Psoas muscle (tissue), 8 donors: ENCODE measurements around the gene TEX19. TPM values are rescaled to one million over a fixed set of nuclear protein-coding genes. Genes with fewer than 3 reads are reported as not detected.
"Not testable (repeated sequence)": the region's sequence is repeated elsewhere in the genome, so short reads cannot be mapped to it uniquely, and the experiment has no call there.

ENCODE experiments used
- ATAC-seq, 4 donors: fragments of 200-7000 bp; cut with Tn5 transposase; one replicate each; pipeline ENCODE4 v1.9.1; 2020; ENCODE audit warnings: moderate library complexity in 3 of 4, mild to moderate bottlenecking in 2 of 4
- DNase-seq, 2 donors: peaks; one replicate each; pipeline ENCODE4 v3.0.0-alpha.2; 2020
- H3K27ac ChIP-seq: fragments of 200-600 bp; one replicate; pipeline ENCODE4 v1.8.0; 2022
- H3K27me3 ChIP-seq, 3 donors: fragments of 200-600 bp in 1 of 3; one replicate each; pipeline versions ENCODE4 v1.6.1 to v1.8.0; 2013 to 2022; ENCODE audit warnings: low read length in 2 of 3, mild to moderate bottlenecking in 2 of 3, moderate library complexity in 1 of 3; ENCODE audit not compliant: insufficient read depth in 3 of 3
- H3K36me3 ChIP-seq, 2 donors: fragments of 200-600 bp in 1 of 2; one replicate each; pipeline versions ENCODE4 v1.6.1 to v1.8.0; 2013 to 2022; ENCODE audit warnings: low read depth in 1 of 2, mild to moderate bottlenecking in 1 of 2, moderate library complexity in 1 of 2; ENCODE audit not compliant: insufficient read depth in 1 of 2
- H3K4me1 ChIP-seq: fragments of 200-600 bp; one replicate; pipeline ENCODE4 v1.8.0; 2022
- H3K4me3 ChIP-seq: fragments of 200-600 bp; one replicate; pipeline ENCODE4 v1.8.0; 2022; ENCODE audit warnings: mild to moderate bottlenecking
- H3K9me3 ChIP-seq: fragments of 200-600 bp; one replicate; pipeline ENCODE4 v1.8.0; 2022
- CTCF ChIP-seq: fragments of 200-600 bp; IDR thresholded peaks from one replicate; pipeline ENCODE4 v1.8.0; 2022; ENCODE audit warnings: antibody characterized with exemption
- WGBS, 3 donors: extraction: QIAGEN DNeasy Blood & Tissue Kit; methylation state at CpG; one replicate each; pipeline versions ENCODE4 v1.1.6 to v1.1.7; 2013; 5-methylcytosine and 5-hydroxymethylcytosine counted together
- intact Hi-C, 2 donors: fragments of 100-400 bp; cut with DNase I; formaldehyde crosslinking; loops; one replicate each; pipeline versions ENCODE4 v1.11.0 to v1.14.2; 2022
- polyA plus RNA-seq, 3 donors: library from polyadenylated mRNA; stranded (reverse); fragments of 200-250 nt; gene quantifications; one replicate each; pipeline ENCODE4 v1.2.3, GENCODE V29; 2013
- total RNA-seq, 4 donors: library from RNA; stranded (reverse); fragmentation: NEBNext Ultra II Directional in 2 of 4; extraction: Animal tissue kit (Norgen Biotek cat#: 25700) in 2 of 4; gene quantifications; one replicate each; pipeline versions ENCODE4 v1.2.1 to v1.2.4, GENCODE V29; 2021 to 2023
- donor health status: healthy with polysubstance abuse.
- donor health status: DM: no; HTN: no; CAD: no; lungs with moderate emphysema.
- donor health status: Bipolar disorder and iron deficiency.
- donor health status: healthy.
- donor health status: DM: yes; HTN: yes; CAD: no.
- donor health status: DM: no; HTN: no; CAD: no.
- donor health status: DM: no; HTN: no; CAD: no.
- donor health status: DM: yes; HTN: yes; CAD: no.

The TEX19 gene
- total and polyA plus RNA-seq, 7 donors: 0.07 to 0.35 (median 0.17) TPM; not detected in 2

- TF ChIP-seq CTCF: no peak
- intact Hi-C loops: no loop called here
These were observed 51.1 kb downstream of the TEX19 start for GRCh38 chr17:82410014-82410716.

GRCh38 chr17:82411396-82412053 is 52.5 kb downstream of the TEX19 start:
- intact Hi-C loops: no loop called here
- H3K9me3 ChIP-seq: no peaks in the 10 kb centered on the region
- TF ChIP-seq CTCF: no peak
- no peak overlapping the region for H3K27ac ChIP-seq
- peaks cover 0 to 37% of the 10 kb centered on the region in 2 donors for H3K36me3 ChIP-seq
- H3K4me1 ChIP-seq: peaks cover 10% of the 10 kb centered on the region
- ATAC-seq: no peak
- H3K27me3 ChIP-seq: no peaks in the 10 kb centered on the region
- H3K4me3 ChIP-seq: no peak overlapping the region
- no peak for DNase-seq
- WGBS, 3 donors: 80 to 86% (median 80%) methylated on average over 24 of the region's 24 CpGs

More at GRCh38 chr17:82410014-82410716, 51.1 kb downstream of the TEX19 start:
- H3K36me3 ChIP-seq: peaks cover 0 to 34% of the 10 kb centered on the region in 2 donors
- peaks cover 10% of the 10 kb centered on the region for H3K4me1 ChIP-seq
- 84 to 88% (median 85%) methylated on average over 14 of the region's 14 CpGs for WGBS, 3 donors
- no peak overlapping the region for H3K27ac ChIP-seq
- ATAC-seq (no peak), DNase-seq (no peak)
- no peaks in the 10 kb centered on the region for H3K27me3 ChIP-seq
- no peaks in the 10 kb centered on the region for H3K9me3 ChIP-seq
- H3K4me3 ChIP-seq: no peak overlapping the region

GRCh38 chr17:82412081-82412480 is 53.0 kb downstream of the TEX19 start:
- 89 to 91% (median 90%) methylated on average over 15 to 16 of the region's 16 CpGs for WGBS, 3 donors
- H3K4me3 ChIP-seq, H3K27me3 ChIP-seq, H3K9me3 ChIP-seq, H3K27ac ChIP-seq, H3K4me1 ChIP-seq, intact Hi-C loops, ATAC-seq, DNase-seq: not testable (repeated sequence)
- peaks cover 0 to 37% of the 10 kb centered on the region in 2 donors for H3K36me3 ChIP-seq

- intact Hi-C loops: no loop called here
- Histone ChIP-seq H3K9me3 (no peaks in the 10 kb centered on the region), H3K27me3 (no peaks in the 10 kb centered on the region), H3K36me3 (peaks cover 0 to 37% of the 10 kb centered on the region in 2 donors), H3K4me1 (peaks cover 5% of the 10 kb centered on the region), H3K4me3 (no peak overlapping the region), H3K27ac (no peak overlapping the region)
- no peak for TF ChIP-seq CTCF
- DNase-seq (no peak), ATAC-seq (no peak)
- 81 to 86% (median 84%) methylated on average over 29 of the region's 29 CpGs for WGBS, 3 donors
These were observed 53.8 kb downstream of the TEX19 start for GRCh38 chr17:82412535-82413520.

Other genes with a start within 250 kb of the TEX19 start
- gene CCDC57, start 146.4 kb upstream of the TEX19 start, total RNA-seq: 10 to 100 TPM; 10.2 to 15.3 (median 12.4) TPM
- gene CCDC57, start 146.4 kb upstream of the TEX19 start, polyA plus RNA-seq: 10 to 100 TPM in 1 of 3 donors, 1 to 10 TPM in 2; 7.2 to 11.1 (median 8.6) TPM
- 100 to 1,000 TPM in 2 of 4 donors, 10 to 100 TPM in 2; 18.6 to 182 (median 70.1) TPM for gene SLC16A3, start 130.2 kb upstream of the TEX19 start, total RNA-seq
- 100 to 1,000 TPM; 102 to 263 (median 128) TPM for gene SLC16A3, start 130.2 kb upstream of the TEX19 start, polyA plus RNA-seq
- gene CSNK1D, start 85.5 kb upstream of the TEX19 start, total RNA-seq: 100 to 1,000 TPM in 3 of 4 donors, 10 to 100 TPM in 1; 73.5 to 139 (median 116) TPM
- 100 to 1,000 TPM in 1 of 3 donors, 10 to 100 TPM in 2; 74.3 to 124 (median 92.7) TPM for gene CSNK1D, start 85.5 kb upstream of the TEX19 start, polyA plus RNA-seq
- under 1 TPM in 3 of 4 donors, not detected in 1; 0.18 to 0.81 (median 0.71) TPM for gene CD7, start 41.6 kb upstream of the TEX19 start, total RNA-seq
- under 1 TPM; 0.13 to 0.19 (median 0.16) TPM for gene CD7, start 41.6 kb upstream of the TEX19 start, polyA plus RNA-seq
- gene SECTM1, start 25.5 kb upstream of the TEX19 start, total RNA-seq: 1 to 10 TPM; 1.2 to 2.3 (median 1.7) TPM
- 1 to 10 TPM in 2 of 3 donors, under 1 TPM in 1; 0.70 to 1.2 (median 1.0) TPM for gene SECTM1, start 25.5 kb upstream of the TEX19 start, polyA plus RNA-seq
- 1 to 10 TPM in 2 of 4 donors, under 1 TPM in 1, not detected in 1; 0.15 to 3.8 (median 1.3) TPM for gene UTS2R, start 12.5 kb downstream of the TEX19 start, total RNA-seq
- under 1 TPM in 1 of 3 donors, not detected in 2; 0.10 TPM for gene UTS2R, start 12.5 kb downstream of the TEX19 start, polyA plus RNA-seq
- gene HEXD, start 59.1 kb downstream of the TEX19 start, total RNA-seq: 10 to 100 TPM; 17.4 to 27.4 (median 23.7) TPM
- 10 to 100 TPM; 19.5 to 29.8 (median 20.9) TPM for gene HEXD, start 59.1 kb downstream of the TEX19 start, polyA plus RNA-seq
- 10 to 100 TPM; 21.2 to 29.3 (median 27.1) TPM for gene OGFOD3, start 59.3 kb downstream of the TEX19 start, total RNA-seq
- 10 to 100 TPM; 15.5 to 30.4 (median 24.5) TPM for gene OGFOD3, start 59.3 kb downstream of the TEX19 start, polyA plus RNA-seq
- gene CYBC1, start 91.5 kb downstream of the TEX19 start, total RNA-seq: 10 to 100 TPM; 14.5 to 21.4 (median 17.4) TPM
- 10 to 100 TPM; 14.4 to 31.6 (median 24.8) TPM for gene CYBC1, start 91.5 kb downstream of the TEX19 start, polyA plus RNA-seq
- 10 to 100 TPM; 32.8 to 56.1 (median 46.0) TPM for gene NARF, start 99.5 kb downstream of the TEX19 start, total RNA-seq
- 100 to 1,000 TPM in 1 of 3 donors, 10 to 100 TPM in 2; 37.0 to 129 (median 39.2) TPM for gene NARF, start 99.5 kb downstream of the TEX19 start, polyA plus RNA-seq
- 10 to 100 TPM; 53.6 to 91.6 (median 66.2) TPM for gene FOXK2, start 160.5 kb downstream of the TEX19 start, total RNA-seq
- gene FOXK2, start 160.5 kb downstream of the TEX19 start, polyA plus RNA-seq: 10 to 100 TPM; 38.9 to 96.4 (median 45.9) TPM